IPS DF 6.9 (cell line): Measurements from ENCODE around the gene P3H1.

Experiments used
- DNase-seq: peaks from one replicate; pipeline ENCODE4 v3.0.0-alpha.2; 2013; ENCODE audit warnings: low read depth, low spot score
- H3K27ac ChIP-seq: one replicate; pipeline ENCODE4 v1.5.1; 2013; ENCODE audit warnings: low read length, control low read depth
- H3K27me3 ChIP-seq: 2 replicates; pipeline ENCODE4 v1.6.1; 2013; ENCODE audit warnings: mild to moderate bottlenecking, low read length; ENCODE audit not compliant: control insufficient read depth, insufficient read depth
- H3K36me3 ChIP-seq: 2 replicates; pipeline ENCODE4 v1.6.1; 2013; ENCODE audit warnings: low read length; ENCODE audit not compliant: control insufficient read depth, insufficient read depth
- H3K4me1 ChIP-seq: 2 replicates; pipeline ENCODE4 v1.6.1; 2013; ENCODE audit warnings: low read length; ENCODE audit not compliant: control insufficient read depth, insufficient read depth
- H3K4me3 ChIP-seq: 2 replicates; pipeline ENCODE4 v1.5.1; 2013; ENCODE audit warnings: mild to moderate bottlenecking, low read length
- H3K9me3 ChIP-seq: 2 replicates; pipeline ENCODE4 v1.6.1; 2013; ENCODE audit warnings: low read length, inconsistent platforms; ENCODE audit not compliant: control insufficient read depth, insufficient read depth
- WGBS: extraction: QIAGEN DNeasy Blood & Tissue Kit; methylation state at CpG from one replicate; pipeline ENCODE4 v1.1.7; 2013; ENCODE audit warnings: mixed read lengths, missing lambda C conversion rate; ENCODE audit not compliant: insufficient read length, insufficient coverage; 5-methylcytosine and 5-hydroxymethylcytosine counted together

Gene P3H1

GRCh38 chr1:42746436-42747105, 20.3 kb downstream of the P3H1 start:
- DNase-seq: no peak
- no CpG with 5 or more reads among the region's 12 CpGs for WGBS
- H3K36me3 ChIP-seq: peaks cover 24% of the 10 kb centered on the region; the same call in 1 of the 2 replicates
- no peaks in the 10 kb centered on the region for H3K27me3 ChIP-seq
- H3K27ac ChIP-seq: no peak overlapping the region
- no peak overlapping the region for H3K4me3 ChIP-seq
- H3K9me3 ChIP-seq: no peaks in the 10 kb centered on the region
- peaks cover 3% of the 10 kb centered on the region for H3K4me1 ChIP-seq

GRCh38 chr1:42745851-42746250, 21.0 kb downstream of the P3H1 start:
- H3K9me3 ChIP-seq: no peaks in the 10 kb centered on the region
- no peak for DNase-seq
- H3K27ac ChIP-seq: no peak overlapping the region
- no peaks in the 10 kb centered on the region for H3K27me3 ChIP-seq
- peaks cover 24% of the 10 kb centered on the region; the same call in 1 of the 2 replicates for H3K36me3 ChIP-seq
- no peak overlapping the region for H3K4me3 ChIP-seq
- WGBS: no CpG with 5 or more reads among the region's 8 CpGs
- peaks cover 9% of the 10 kb centered on the region for H3K4me1 ChIP-seq

- no peaks in the 10 kb centered on the region for H3K9me3 ChIP-seq
- H3K27ac ChIP-seq: no peak overlapping the region
- H3K4me1 ChIP-seq: peaks cover 18% of the 10 kb centered on the region
- H3K36me3 ChIP-seq: peaks cover 19% of the 10 kb centered on the region; the same call in 1 of the 2 replicates
- WGBS: no CpG with 5 or more reads among the region's 9 CpGs
- H3K27me3 ChIP-seq: no peaks in the 10 kb centered on the region
- H3K4me3 ChIP-seq: no peak overlapping the region
- no peak for DNase-seq
Observed at GRCh38 chr1:42744148-42744413, 22.7 kb downstream of the P3H1 start.

- WGBS: no CpG with 5 or more reads among the region's 21 CpGs
- peaks cover 15% of the 10 kb centered on the region; the same call in 1 of the 2 replicates for H3K36me3 ChIP-seq
- H3K9me3 ChIP-seq: no peaks in the 10 kb centered on the region
- no peak for DNase-seq
- no peaks in the 10 kb centered on the region for H3K27me3 ChIP-seq
- peaks cover 18% of the 10 kb centered on the region for H3K4me1 ChIP-seq
- H3K27ac ChIP-seq: no peak overlapping the region
- H3K4me3 ChIP-seq: no peak overlapping the region
Observed at GRCh38 chr1:42743317-42744147, 23.3 kb downstream of the P3H1 start.

- Histone ChIP-seq H3K4me3 (no peak overlapping the region), H3K36me3 (peaks cover 15% of the 10 kb centered on the region; the same call in 1 of the 2 replicates), H3K27me3 (no peaks in the 10 kb centered on the region), H3K4me1 (peaks cover 20% of the 10 kb centered on the region), H3K9me3 (no peaks in the 10 kb centered on the region), H3K27ac (no peak overlapping the region)
- no peak for DNase-seq
- WGBS: no CpG with 5 or more reads among the region's 9 CpGs
Observed at GRCh38 chr1:42742617-42743316, 24.1 kb downstream of the P3H1 start.

GRCh38 chr1:42742141-42742540, 24.7 kb downstream of the P3H1 start:
- DNase-seq: no peak
- H3K4me1 ChIP-seq: peaks cover 20% of the 10 kb centered on the region
- no peak overlapping the region for H3K4me3 ChIP-seq
- peaks cover 15% of the 10 kb centered on the region; the same call in 1 of the 2 replicates for H3K36me3 ChIP-seq
- H3K27me3 ChIP-seq: no peaks in the 10 kb centered on the region
- WGBS: no CpG with 5 or more reads among the region's 8 CpGs
- H3K9me3 ChIP-seq: no peaks in the 10 kb centered on the region
- no peak overlapping the region for H3K27ac ChIP-seq

GRCh38 chr1:42741706-42742105, 25.1 kb downstream of the P3H1 start:
- WGBS: no CpG with 5 or more reads among the region's 4 CpGs
- no peak for DNase-seq
- Histone ChIP-seq H3K4me1 (peaks cover 20% of the 10 kb centered on the region), H3K4me3 (no peak overlapping the region), H3K27me3 (no peaks in the 10 kb centered on the region), H3K9me3 (no peaks in the 10 kb centered on the region), H3K27ac (no peak overlapping the region), H3K36me3 (peaks cover 11% of the 10 kb centered on the region; the same call in 1 of the 2 replicates)

GRCh38 chr1:42740851-42741580, 25.8 kb downstream of the P3H1 start:
- Histone ChIP-seq H3K36me3 (peaks cover 5% of the 10 kb centered on the region; the same call in 1 of the 2 replicates), H3K27me3 (no peaks in the 10 kb centered on the region), H3K4me3 (no peak overlapping the region), H3K9me3 (no peaks in the 10 kb centered on the region), H3K27ac (no peak overlapping the region), H3K4me1 (peaks cover 22% of the 10 kb centered on the region)
- WGBS: no CpG with 5 or more reads among the region's 19 CpGs
- no peak for DNase-seq

GRCh38 chr1:42739753-42740700, 26.8 kb downstream of the P3H1 start, which contains the start of gene CLDN19:
TSS of gene CLDN19 (minus strand) at chr1:42740236. CDS start at chr1:42740063, 173 bp downstream.
- H3K27me3 ChIP-seq: no peaks in the 10 kb centered on the region
- H3K4me1 ChIP-seq: peaks cover 22% of the 10 kb centered on the region
- WGBS: no CpG with 5 or more reads among the region's 27 CpGs
- no peak within 1 kb of the TSS; the same call in 1 of the 2 replicates for H3K4me3 ChIP-seq
- H3K27ac ChIP-seq: no peak within 1 kb of the TSS
- no peaks in the 10 kb centered on the region for H3K9me3 ChIP-seq
- H3K36me3 ChIP-seq: no peaks in the 10 kb centered on the region
- no peak for DNase-seq
